Suppressor macrophage (primary cell): ENCODE data around the gene PCDHAC1.
A peak's percentile ranks its signal among the peaks of the same experiment; 100 is the strongest.

Experiments
- DNase-seq, 4 experiments: peaks; one replicate each; pipeline ENCODE4 v3.0.0-alpha.2; 2020 to 2022

The PCDHAC1 gene

DNA sequence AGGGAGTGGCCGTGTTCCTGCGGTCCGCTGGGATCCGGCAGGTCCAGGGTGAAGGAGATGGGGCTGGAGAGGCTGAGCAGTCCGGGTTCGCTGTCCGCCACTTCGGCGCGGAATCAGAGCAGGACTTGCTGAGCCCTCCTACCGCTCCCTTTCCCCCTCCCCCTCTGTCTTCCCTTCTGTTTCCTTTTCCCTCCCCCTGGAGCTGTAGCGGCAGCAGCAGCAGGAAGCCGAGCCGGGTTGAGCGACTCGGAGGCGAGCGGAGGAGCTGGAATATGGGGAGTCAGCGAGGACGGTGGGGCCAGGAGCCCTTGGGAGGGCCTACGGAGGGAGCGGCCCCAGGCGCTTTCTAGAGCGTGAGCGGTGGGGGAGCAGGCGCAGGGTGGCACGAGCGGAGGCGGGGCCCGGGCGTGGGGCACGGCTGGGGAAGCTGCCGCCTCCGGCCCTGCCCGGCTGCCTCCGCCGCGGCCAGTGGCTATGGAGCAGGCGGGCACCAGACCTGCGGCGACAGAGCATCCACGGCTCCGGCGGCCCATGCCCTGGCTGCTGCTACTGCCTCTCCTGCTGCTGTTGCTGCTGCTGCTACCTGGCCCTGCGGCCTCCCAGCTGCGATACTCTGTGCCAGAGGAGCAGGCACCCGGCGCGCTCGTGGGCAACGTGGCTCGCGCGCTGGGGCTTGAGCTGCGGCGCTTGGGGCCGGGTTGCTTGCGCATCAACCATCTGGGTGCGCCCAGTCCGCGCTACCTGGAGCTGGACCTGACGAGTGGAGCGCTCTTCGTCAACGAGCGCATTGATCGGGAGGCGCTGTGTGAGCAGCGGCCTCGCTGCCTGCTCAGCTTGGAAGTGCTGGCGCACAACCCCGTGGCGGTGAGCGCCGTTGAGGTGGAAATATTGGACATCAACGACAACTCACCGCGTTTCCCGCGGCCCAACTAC is 40.5 kb downstream of the PCDHAC1 start, which contains the start of gene PCDHAC2:
Gene PCDHAC2 (plus strand): TSS at position 184 of the 933 bp plus-strand sequence. CDS start 291 bp downstream, at position 475.
- DNase-seq, result no peak

DNA sequence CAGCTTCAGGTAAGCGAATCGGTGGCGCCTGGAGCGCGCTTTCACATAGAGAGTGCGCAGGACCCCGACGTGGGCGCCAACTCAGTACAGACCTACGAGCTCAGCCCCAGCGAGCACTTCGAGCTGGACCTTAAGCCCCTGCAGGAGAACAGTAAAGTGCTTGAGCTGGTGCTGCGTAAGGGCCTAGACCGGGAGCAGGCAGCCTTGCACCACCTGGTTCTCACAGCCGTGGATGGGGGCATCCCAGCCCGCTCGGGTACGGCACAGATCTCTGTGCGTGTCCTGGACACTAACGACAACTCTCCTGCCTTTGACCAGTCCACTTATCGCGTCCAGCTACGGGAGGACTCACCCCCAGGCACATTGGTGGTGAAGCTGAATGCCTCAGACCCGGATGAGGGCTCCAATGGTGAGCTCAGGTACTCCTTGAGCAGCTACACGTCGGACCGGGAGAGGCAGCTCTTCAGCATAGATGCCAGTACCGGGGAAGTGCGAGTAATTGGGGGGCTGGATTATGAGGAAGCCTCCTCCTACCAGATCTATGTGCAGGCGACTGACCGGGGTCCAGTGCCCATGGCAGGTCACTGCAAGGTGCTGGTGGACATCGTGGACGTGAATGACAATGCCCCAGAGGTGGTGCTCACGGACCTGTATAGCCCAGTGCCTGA is 41.3 kb downstream of the PCDHAC1 start:
- no peak for DNase-seq

DNA sequence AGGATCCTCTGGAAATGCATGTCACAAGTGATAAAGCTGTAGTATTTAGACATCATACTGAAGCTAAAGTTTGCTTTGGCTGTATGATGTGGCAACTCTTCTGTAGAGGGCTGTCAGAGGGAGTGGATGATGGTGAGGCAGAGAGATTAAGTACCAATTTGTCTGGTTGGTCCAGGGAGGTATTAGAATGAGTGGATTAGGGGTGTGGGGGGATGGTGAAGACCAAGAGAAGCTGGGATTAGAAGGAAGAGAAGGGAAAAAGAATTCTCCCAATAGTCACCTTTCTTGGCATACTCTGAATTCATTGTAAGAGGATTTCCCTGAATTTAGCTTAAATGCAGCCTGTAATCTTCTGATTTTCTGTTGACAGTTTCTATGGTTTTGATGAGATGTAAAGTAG is 43.8 kb downstream of the PCDHAC1 start:
- DNase-seq, result no peak

DNA sequence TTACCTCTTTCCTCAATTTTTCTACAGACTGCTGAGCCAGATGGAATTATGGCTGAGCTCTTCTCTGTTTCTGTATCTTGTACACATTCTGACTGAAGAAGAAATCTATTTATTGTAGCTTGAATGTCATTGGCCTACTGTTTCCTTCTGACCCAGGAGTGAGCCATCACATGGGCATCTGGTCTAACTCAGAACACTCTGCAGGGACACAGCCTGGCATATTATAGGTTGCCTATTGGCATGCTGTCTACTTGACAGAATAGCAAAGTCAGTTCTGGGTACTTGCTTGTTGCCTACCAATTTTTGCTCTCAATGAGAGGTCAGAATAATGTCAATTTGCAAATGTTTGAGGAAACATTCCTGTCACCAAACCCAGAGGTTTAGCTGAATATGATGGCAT is 47.5 kb downstream of the PCDHAC1 start:
- no peak for DNase-seq

DNA sequence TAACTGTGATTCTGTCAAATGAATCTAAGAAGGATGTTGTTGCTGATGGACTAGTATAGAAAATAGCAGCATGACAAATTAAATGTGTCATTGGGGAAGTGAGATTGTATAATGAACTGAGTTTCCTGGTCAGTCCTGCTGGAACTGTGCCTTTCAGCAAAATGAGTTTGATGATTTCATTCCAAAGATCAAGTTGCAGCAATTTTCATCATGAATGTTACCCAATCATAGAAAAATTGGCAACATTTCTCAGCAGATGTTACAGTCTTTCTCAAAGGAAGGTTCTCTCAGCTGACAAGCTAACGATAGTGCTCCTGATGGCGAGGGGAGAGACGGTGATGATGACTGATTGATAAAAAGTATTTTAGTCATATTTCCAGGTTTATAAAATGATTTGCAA is 50.9 kb downstream of the PCDHAC1 start:
- DNase-seq, result peak in 1 of 4 experiments; percentile 21

DNA sequence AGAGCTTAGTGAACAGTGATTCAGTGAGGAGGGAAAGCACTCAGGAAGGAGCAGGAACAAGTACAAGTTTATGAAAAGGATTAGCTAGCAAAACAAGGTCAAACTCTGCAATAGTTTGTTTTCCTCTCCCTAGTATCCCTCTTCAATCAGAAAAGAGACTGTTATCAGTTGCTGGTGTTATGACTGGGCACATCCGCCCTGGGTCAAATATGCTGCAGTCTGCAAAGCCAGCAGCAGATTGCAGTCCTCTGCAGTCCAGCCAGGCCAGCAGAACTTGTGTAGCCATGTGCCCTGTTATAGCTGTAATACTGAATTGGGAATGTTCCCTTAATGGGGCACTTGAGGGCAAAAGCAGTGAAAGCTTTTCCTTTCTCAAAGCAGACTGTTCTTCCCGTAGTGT is 52.2 kb downstream of the PCDHAC1 start:
- DNase-seq, result no peak

DNA sequence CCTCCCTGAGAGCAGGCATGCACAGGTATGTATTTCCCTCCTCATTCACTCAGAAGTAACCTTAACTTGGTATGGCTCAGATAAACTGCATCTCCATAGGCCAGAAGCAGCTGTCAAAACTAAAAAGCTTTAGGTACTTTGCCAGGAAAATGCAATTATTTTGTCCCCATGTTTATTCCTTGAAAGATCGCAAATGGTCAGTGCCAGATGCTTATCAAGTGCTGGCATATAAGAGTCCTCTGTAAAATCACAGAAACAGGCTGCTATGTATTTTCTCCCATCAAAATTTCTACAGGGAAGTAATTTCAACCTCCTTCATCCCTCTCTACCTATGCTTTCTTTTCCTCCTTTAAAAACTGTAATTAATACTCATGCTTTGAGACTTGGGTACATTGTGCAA is 52.9 kb downstream of the PCDHAC1 start:
- no peak for DNase-seq
